Measurements from ENCODE around the gene NANS. TPM values are rescaled to one million over a fixed set of nuclear protein-coding genes. Genes with fewer than 3 reads are reported as not detected.

NANS gene
- polyA plus RNA-seq, 1 donor (not counting 4 experiments of a cell fraction or from before 2014, with no cell fraction given), result 63.1 TPM

- Histone ChIP-seq H3K27me3 (ENCODE audit: control insufficient read depth, extremely low read depth, insufficient read depth, low read length) (no peaks in the 10 kb centered on the region), H3K36me3 (ENCODE audit: control insufficient read depth in 2 of 2, extremely low read depth in 1 of 2, insufficient read depth in 2 of 2, low read length in 2 of 2) (peaks cover 17 to 20% of the 10 kb centered on the region in 2 experiments), H2AFZ (ENCODE audit: control insufficient read depth, low read length) (no peak overlapping the region), H3K9ac (ENCODE audit: control insufficient read depth, extremely low read depth, insufficient read depth, low read length) (no peak overlapping the region), H3K9me1 (ENCODE audit: control insufficient read depth, extremely low read depth, insufficient read depth, low read length) (peaks cover 2% of the 10 kb centered on the region), H3K4me2 (ENCODE audit: control insufficient read depth, extremely low read depth, insufficient read depth, low read depth, low read length) (peak overlapping the region; percentile 30), H3K4me1 (ENCODE audit: control insufficient read depth, extremely low read depth, insufficient read depth, low read length) (peaks cover 31% of the 10 kb centered on the region), H3K9me3 (ENCODE audit: control insufficient read depth, low read depth, low read length) (no peaks in the 10 kb centered on the region), H3K27ac (ENCODE audit: control insufficient read depth, insufficient read depth, low read length) (peak overlapping the region; percentile 17), H3K4me3 (ENCODE audit: control insufficient read depth in 2 of 3, extremely low read depth in 1 of 3, insufficient read depth in 2 of 3, low read depth in 1 of 3, low read length in 3 of 3) (no peak overlapping the region), H4K20me1 (ENCODE audit: control insufficient read depth, extremely low read depth, insufficient read depth, low read length) (no peaks in the 10 kb centered on the region), H3K79me2 (ENCODE audit: control insufficient read depth, insufficient read depth, low read length) (peaks cover 10% of the 10 kb centered on the region)
- dilution Hi-C loops (cut with MboI; ENCODE audit: extremely low pct_ligation_motif_present, low sequenced_read_pairs), result no loop called here
- FAIRE-seq, result no peak
- no peak for TF ChIP-seq CTCF (optimal IDR thresholded peaks at IDR 0.05 in 1 of 3, IDR thresholded peaks at IDR 0.05 in 1 of 3, conservative IDR thresholded peaks at IDR 0.05 in 1 of 3; ENCODE audit: extremely low read depth in 1 of 3, insufficient read depth in 2 of 3, low read length in 3 of 3)
- TF ChIP-seq EZH2 (IDR thresholded peaks at IDR 0.05; ENCODE audit: low read length), result no peak
- no peak for DNase-seq (ENCODE audit: low read depth, low spot score)
These were observed 41.3 kb downstream of the NANS start for GRCh38 chr9:98097836-98098235.

- Histone ChIP-seq H4K20me1 (ENCODE audit: control insufficient read depth, extremely low read depth, insufficient read depth, low read length) (no peaks in the 10 kb centered on the region), H3K4me3 (ENCODE audit: control insufficient read depth in 2 of 3, extremely low read depth in 1 of 3, insufficient read depth in 2 of 3, low read depth in 1 of 3, low read length in 3 of 3) (peak overlapping the region in 2 of 3 experiments; percentile 4 to 24), H3K9me3 (ENCODE audit: control insufficient read depth, low read depth, low read length) (no peaks in the 10 kb centered on the region), H2AFZ (ENCODE audit: control insufficient read depth, low read length) (no peak overlapping the region), H3K27ac (ENCODE audit: control insufficient read depth, insufficient read depth, low read length) (peak overlapping the region; percentile 66), H3K9me1 (ENCODE audit: control insufficient read depth, extremely low read depth, insufficient read depth, low read length) (peaks cover 2% of the 10 kb centered on the region), H3K27me3 (ENCODE audit: control insufficient read depth, extremely low read depth, insufficient read depth, low read length) (no peaks in the 10 kb centered on the region), H3K79me2 (ENCODE audit: control insufficient read depth, insufficient read depth, low read length) (peaks cover 13% of the 10 kb centered on the region), H3K9ac (ENCODE audit: control insufficient read depth, extremely low read depth, insufficient read depth, low read length) (peak overlapping the region; percentile 49), H3K4me1 (ENCODE audit: control insufficient read depth, extremely low read depth, insufficient read depth, low read length) (peaks cover 31% of the 10 kb centered on the region), H3K36me3 (ENCODE audit: control insufficient read depth in 2 of 2, extremely low read depth in 1 of 2, insufficient read depth in 2 of 2, low read length in 2 of 2) (peaks cover 13 to 17% of the 10 kb centered on the region in 2 experiments), H3K4me2 (ENCODE audit: control insufficient read depth, extremely low read depth, insufficient read depth, low read depth, low read length) (peak overlapping the region; percentile 63)
- TF ChIP-seq CTCF (optimal IDR thresholded peaks at IDR 0.05 in 1 of 3, IDR thresholded peaks at IDR 0.05 in 1 of 3, conservative IDR thresholded peaks at IDR 0.05 in 1 of 3; ENCODE audit: extremely low read depth in 1 of 3, insufficient read depth in 2 of 3, low read length in 3 of 3), result no peak
- no peak for TF ChIP-seq EZH2 (IDR thresholded peaks at IDR 0.05; ENCODE audit: low read length)
- DNase-seq (ENCODE audit: low read depth, low spot score), result no peak
- FAIRE-seq, result no peak
- dilution Hi-C loops (cut with MboI; ENCODE audit: extremely low pct_ligation_motif_present, low sequenced_read_pairs), result no loop called here
These were observed 42.8 kb downstream of the NANS start for GRCh38 chr9:98099346-98099745.
